D721Med (cell line): Measurements from ENCODE around the gene EIF1AD.

Experiments used
- DNase-seq: peaks from one replicate; pipeline ENCODE4 v3.0.0; 2011; ENCODE audit warnings: low spot score; ENCODE audit not compliant: insufficient read length
- FAIRE-seq: peaks from 2 replicates; lab custom pipeline; 2011; peaks lifted over from hg19 to GRCh38; lab: Jason Lieb, UNC
- CTCF ChIP-seq: IDR thresholded peaks from 2 replicates; pipeline ENCODE4 v1.5.1; 2012; ENCODE audit warnings: mild to moderate bottlenecking, control low read depth; ENCODE audit not compliant: insufficient read depth; ENCODE audit errors: missing control alignments

EIF1AD gene

GRCh38 chr11:66020212-66020611, 18.3 kb upstream of the EIF1AD start:
- FAIRE-seq (no peak), DNase-seq (no peak)
- no peak for TF ChIP-seq CTCF

- DNase-seq (no peak), FAIRE-seq (no peak)
- TF ChIP-seq CTCF: no peak
These were observed 15.4 kb upstream of the EIF1AD start for GRCh38 chr11:66017321-66017720.

- TF ChIP-seq CTCF: no peak
- no peak for DNase-seq
- no peak for FAIRE-seq
These were observed 14.8 kb upstream of the EIF1AD start for GRCh38 chr11:66016793-66017177.

- FAIRE-seq: no peak
- no peak for DNase-seq
- no peak for TF ChIP-seq CTCF
These were observed 14.2 kb upstream of the EIF1AD start for GRCh38 chr11:66015936-66016792.

- FAIRE-seq (no peak), DNase-seq (no peak)
- no peak for TF ChIP-seq CTCF
These were observed 13.5 kb upstream of the EIF1AD start for GRCh38 chr11:66015454-66015881.

- FAIRE-seq (no peak), DNase-seq (no peak)
- TF ChIP-seq CTCF: no peak
These were observed 13.0 kb upstream of the EIF1AD start for GRCh38 chr11:66014804-66015453.

GRCh38 chr11:66013762-66014100, 11.8 kb upstream of the EIF1AD start:
- DNase-seq: no peak
- no peak for TF ChIP-seq CTCF
- FAIRE-seq: no peak
